NCI-H2107 treated with DMSO at 0.1 percent for 48 hours (cell line): Measurements from ENCODE around the gene RMND1.
"Not testable (repeated sequence)": the region's sequence is repeated elsewhere in the genome, so short reads cannot be mapped to it uniquely, and the experiment has no call there.

Experiments used
- DNase-seq: peaks from one replicate; lab custom pipeline; 2025; ENCODE audit not compliant: unreplicated experiment; lab: John Stamatoyannopoulos, UW

RMND1 gene

GRCh38 chr6:151387175-151387970, 64.6 kb downstream of the RMND1 start:
- DNase-seq, result no peak

- no peak for DNase-seq
Measured at GRCh38 chr6:151385177-151385576, 66.7 kb downstream of the RMND1 start.

GRCh38 chr6:151384151-151384550, 67.8 kb downstream of the RMND1 start:
- no peak for DNase-seq

- not testable (repeated sequence) for DNase-seq
Measured at GRCh38 chr6:151382631-151383030, 69.3 kb downstream of the RMND1 start.

GRCh38 chr6:151381722-151382121, 70.2 kb downstream of the RMND1 start:
- no peak for DNase-seq

- DNase-seq, result no peak
Measured at GRCh38 chr6:151380848-151381205, 71.1 kb downstream of the RMND1 start.

- no peak for DNase-seq
Measured at GRCh38 chr6:151379933-151380847, 71.7 kb downstream of the RMND1 start.

GRCh38 chr6:151377095-151377494, 74.8 kb downstream of the RMND1 start:
- no peak for DNase-seq

GRCh38 chr6:151376440-151376839, 75.5 kb downstream of the RMND1 start:
- DNase-seq, result no peak

GRCh38 chr6:151375833-151376232, 76.1 kb downstream of the RMND1 start:
- DNase-seq, result no peak

- no peak for DNase-seq
Measured at GRCh38 chr6:151374036-151374683, 77.8 kb downstream of the RMND1 start.

GRCh38 chr6:151372164-151372563, 79.8 kb downstream of the RMND1 start:
- no peak for DNase-seq

GRCh38 chr6:151370509-151371078, 81.3 kb downstream of the RMND1 start:
- no peak for DNase-seq

- DNase-seq, result no peak
Measured at GRCh38 chr6:151365233-151365632, 86.7 kb downstream of the RMND1 start.

- no peak for DNase-seq
Measured at GRCh38 chr6:151359486-151359885, 92.4 kb downstream of the RMND1 start.

- no peak for DNase-seq
Measured at GRCh38 chr6:151358475-151358874, 93.5 kb downstream of the RMND1 start.

GRCh38 chr6:151357758-151358436, 94.0 kb downstream of the RMND1 start:
- DNase-seq, result no peak

GRCh38 chr6:151356983-151357382, 94.9 kb downstream of the RMND1 start:
- DNase-seq, result not testable (repeated sequence)
